Measurements from ENCODE around the gene TUBGCP6.
A peak's percentile ranks its signal among the peaks of the same experiment; 100 is the strongest.
"Not testable (repeated sequence)": the region's sequence is repeated elsewhere in the genome, so short reads cannot be mapped to it uniquely, and the experiment has no call there.

TUBGCP6 gene

GRCh38 chr22:50281384-50281760, 36.5 kb upstream of the TUBGCP6 start:
- Histone ChIP-seq H3K27ac (peak overlapping the region in 6 of 21 experiments; percentile 65 to 81 (median 72)), H3K4me3 (no peak overlapping the region)

GRCh38 chr22:50280708-50281383, 36.0 kb upstream of the TUBGCP6 start:
- Histone ChIP-seq H3K4me3 (no peak overlapping the region), H3K27ac (peak overlapping the region in 1 of 21 experiments; percentile 72)

GRCh38 chr22:50280022-50280707, 35.3 kb upstream of the TUBGCP6 start:
- Histone ChIP-seq H3K27ac (peak overlapping the region in 2 of 21 experiments; percentile 8 to 11), H3K4me3 (no peak overlapping the region)

- H3K27ac ChIP-seq, result peak overlapping the region in 2 of 21 experiments; percentile 8 to 11
Observed at GRCh38 chr22:50278956-50279619, 34.3 kb upstream of the TUBGCP6 start.

GRCh38 chr22:50278461-50278860, 33.6 kb upstream of the TUBGCP6 start:
- H3K4me3 ChIP-seq, result no peak overlapping the region
- H3K27ac ChIP-seq, result no peak overlapping the region

More at GRCh38 chr22:50278956-50279619, 34.3 kb upstream of the TUBGCP6 start:
- H3K4me3 ChIP-seq, result no peak overlapping the region

GRCh38 chr22:50277761-50278160, 32.9 kb upstream of the TUBGCP6 start:
- Histone ChIP-seq H3K4me3 (no peak overlapping the region), H3K27ac (peak overlapping the region in 1 of 21 experiments; percentile 2)

- Histone ChIP-seq H3K27ac (peak overlapping the region in 1 of 21 experiments; percentile 6), H3K4me3 (no peak overlapping the region)
Observed at GRCh38 chr22:50276143-50276542, 31.3 kb upstream of the TUBGCP6 start.

- Histone ChIP-seq H3K4me3 (no peak overlapping the region), H3K27ac (no peak overlapping the region)
Observed at GRCh38 chr22:50275181-50276055, 30.6 kb upstream of the TUBGCP6 start.

- H3K27ac ChIP-seq, result no peak overlapping the region
- no peak overlapping the region for H3K4me3 ChIP-seq
Observed at GRCh38 chr22:50274771-50275170, 29.9 kb upstream of the TUBGCP6 start.

GRCh38 chr22:50274311-50274710, 29.5 kb upstream of the TUBGCP6 start:
- Histone ChIP-seq H3K4me3 (no peak overlapping the region), H3K27ac (no peak overlapping the region)

GRCh38 chr22:50273781-50274180, 29.0 kb upstream of the TUBGCP6 start:
- not testable (repeated sequence) for H3K27ac ChIP-seq

GRCh38 chr22:50273352-50273751, 28.5 kb upstream of the TUBGCP6 start:
- not testable (repeated sequence) for H3K4me3 ChIP-seq, H3K27ac ChIP-seq

More at GRCh38 chr22:50273781-50274180, 29.0 kb upstream of the TUBGCP6 start:
- H3K4me3 ChIP-seq, result not testable (repeated sequence)

- H3K27ac ChIP-seq, result peak overlapping the region in 7 of 21 experiments; percentile 14 to 65 (median 49)
- H3K4me3 ChIP-seq, result peak overlapping the region; percentile 37 to 58 (median 49)
Observed at GRCh38 chr22:50272044-50272802, 27.4 kb upstream of the TUBGCP6 start.

- Histone ChIP-seq H3K27ac (peak overlapping the region in 9 of 21 experiments; percentile 13 to 65 (median 49)), H3K4me3 (peak overlapping the region; percentile 37 to 58 (median 49))
Observed at GRCh38 chr22:50271519-50271970, 26.7 kb upstream of the TUBGCP6 start.

- peak overlapping the region; percentile 37 to 58 (median 49) for H3K4me3 ChIP-seq
Observed at GRCh38 chr22:50270666-50271394, 26.0 kb upstream of the TUBGCP6 start.

GRCh38 chr22:50269970-50270665, 25.3 kb upstream of the TUBGCP6 start, which contains the start of gene MAPK11:
Gene MAPK11 (minus strand): TSS chr22:50270380. CDS start chr22:50270292, 88 bp downstream.
- peak within 1 kb of the TSS in 19 of 21 experiments; percentile 29 to 81 (median 64) for H3K27ac ChIP-seq
- peak within 1 kb of the TSS; percentile 37 to 58 (median 49) for H3K4me3 ChIP-seq

More at GRCh38 chr22:50270666-50271394, 26.0 kb upstream of the TUBGCP6 start:
- peak overlapping the region in 18 of 21 experiments; percentile 13 to 81 (median 50) for H3K27ac ChIP-seq

- peak overlapping the region; percentile 37 to 58 (median 49) for H3K4me3 ChIP-seq
Observed at GRCh38 chr22:50269573-50269969, 24.7 kb upstream of the TUBGCP6 start.

More at GRCh38 chr22:50269573-50269969, 24.7 kb upstream of the TUBGCP6 start:
- H3K27ac ChIP-seq, result peak overlapping the region in 15 of 21 experiments; percentile 3 to 81 (median 65)

Measured in skin epidermis (tissue), 12 donors.